CD4-positive, alpha-beta T cell treated with Interleukin-4 for 4 hours (primary cell): ENCODE measurements around the gene PCSK6.
"Not testable (repeated sequence)": the region's sequence is repeated elsewhere in the genome, so short reads cannot be mapped to it uniquely, and the experiment has no call there.

Experiments
- DNase-seq: peaks from one replicate; pipeline ENCODE4 v3.0.0-alpha.2; 2020

Gene PCSK6

GRCh38 chr15:101458908-101459578 is 30.5 kb downstream of the PCSK6 start:
- no peak for DNase-seq

GRCh38 chr15:101458158-101458900 is 31.2 kb downstream of the PCSK6 start:
- DNase-seq = no peak

GRCh38 chr15:101457696-101458095 is 31.8 kb downstream of the PCSK6 start:
- no peak for DNase-seq

GRCh38 chr15:101456057-101456739 is 33.3 kb downstream of the PCSK6 start:
- DNase-seq = no peak

GRCh38 chr15:101455291-101456025 is 34.0 kb downstream of the PCSK6 start:
- DNase-seq = no peak

GRCh38 chr15:101454781-101455180 is 34.7 kb downstream of the PCSK6 start:
- DNase-seq = not testable (repeated sequence)

- no peak for DNase-seq
These were observed 35.1 kb downstream of the PCSK6 start for GRCh38 chr15:101454365-101454764.

GRCh38 chr15:101453123-101454120 is 36.1 kb downstream of the PCSK6 start:
- DNase-seq = no peak

- DNase-seq = no peak
These were observed 36.9 kb downstream of the PCSK6 start for GRCh38 chr15:101452572-101452971.

- no peak for DNase-seq
These were observed 37.7 kb downstream of the PCSK6 start for GRCh38 chr15:101451846-101452245.

GRCh38 chr15:101451266-101451799 is 38.2 kb downstream of the PCSK6 start:
- DNase-seq = no peak

GRCh38 chr15:101450403-101451265 is 38.9 kb downstream of the PCSK6 start:
- DNase-seq = no peak

- DNase-seq = no peak
These were observed 39.8 kb downstream of the PCSK6 start for GRCh38 chr15:101449471-101450402.

GRCh38 chr15:101448336-101448735 is 41.2 kb downstream of the PCSK6 start:
- DNase-seq = no peak

GRCh38 chr15:101447561-101448071 is 41.9 kb downstream of the PCSK6 start:
- no peak for DNase-seq

GRCh38 chr15:101447168-101447533 is 42.4 kb downstream of the PCSK6 start:
- DNase-seq = no peak

- DNase-seq = no peak
These were observed 42.9 kb downstream of the PCSK6 start for GRCh38 chr15:101446518-101447167.
